ENCODE results near the gene GPC6. TPM values are rescaled to one million over a fixed set of nuclear protein-coding genes. Genes with fewer than 3 reads are reported as not detected.

Gene GPC6
- total RNA-seq, 1 donor from 2014 or later = 5.5 TPM

GRCh38 chr13:94181461-94182107 lies 955.0 kb downstream of the GPC6 start:
- TF ChIP-seq CTCF (IDR thresholded peaks at IDR 0.05; ENCODE audit: insufficient read depth, low read length, severe bottlenecking) = no peak
- no peaks in the 10 kb centered on the region for H3K27me3 ChIP-seq (ENCODE audit: control insufficient read depth, insufficient read depth, low read length)
- no peak for FAIRE-seq
- DNase-seq (ENCODE audit: low read depth) = no peak
- H3K36me3 ChIP-seq (ENCODE audit: control insufficient read depth, insufficient read depth, low read length) = no peaks in the 10 kb centered on the region
- no peak overlapping the region for H3K4me3 ChIP-seq (ENCODE audit: low read depth, low read length)

- H3K36me3 ChIP-seq (ENCODE audit: control insufficient read depth, insufficient read depth, low read length) = no peaks in the 10 kb centered on the region
- no peak for TF ChIP-seq CTCF (IDR thresholded peaks at IDR 0.05; ENCODE audit: insufficient read depth, low read length, severe bottlenecking)
- H3K27me3 ChIP-seq (ENCODE audit: control insufficient read depth, insufficient read depth, low read length) = no peaks in the 10 kb centered on the region
- FAIRE-seq (no peak), DNase-seq (ENCODE audit: low read depth) (no peak)
- H3K4me3 ChIP-seq (ENCODE audit: low read depth, low read length) = no peak overlapping the region
Observed at GRCh38 chr13:94182185-94182761, 955.7 kb downstream of the GPC6 start.

- no peak for TF ChIP-seq CTCF (IDR thresholded peaks at IDR 0.05; ENCODE audit: insufficient read depth, low read length, severe bottlenecking)
- Histone ChIP-seq H3K27me3 (ENCODE audit: control insufficient read depth, insufficient read depth, low read length) (no peaks in the 10 kb centered on the region), H3K4me3 (ENCODE audit: low read depth, low read length) (no peak overlapping the region), H3K36me3 (ENCODE audit: control insufficient read depth, insufficient read depth, low read length) (no peaks in the 10 kb centered on the region)
- no peak for DNase-seq (ENCODE audit: low read depth)
- no peak for FAIRE-seq
Observed at GRCh38 chr13:94186470-94186869, 959.9 kb downstream of the GPC6 start.

- no peaks in the 10 kb centered on the region for H3K27me3 ChIP-seq (ENCODE audit: control insufficient read depth, insufficient read depth, low read length)
- FAIRE-seq (no peak), DNase-seq (ENCODE audit: low read depth) (no peak)
- no peaks in the 10 kb centered on the region for H3K36me3 ChIP-seq (ENCODE audit: control insufficient read depth, insufficient read depth, low read length)
- no peak for TF ChIP-seq CTCF (IDR thresholded peaks at IDR 0.05; ENCODE audit: insufficient read depth, low read length, severe bottlenecking)
- no peak overlapping the region for H3K4me3 ChIP-seq (ENCODE audit: low read depth, low read length)
Observed at GRCh38 chr13:94188201-94188854, 961.7 kb downstream of the GPC6 start.

GRCh38 chr13:94192431-94192975 lies 965.9 kb downstream of the GPC6 start:
- Histone ChIP-seq H3K27me3 (ENCODE audit: control insufficient read depth, insufficient read depth, low read length) (no peaks in the 10 kb centered on the region), H3K36me3 (ENCODE audit: control insufficient read depth, insufficient read depth, low read length) (no peaks in the 10 kb centered on the region), H3K4me3 (ENCODE audit: low read depth, low read length) (no peak overlapping the region)
- DNase-seq (ENCODE audit: low read depth) (peak; percentile 3), FAIRE-seq (no peak)
- peak; percentile 31 for TF ChIP-seq CTCF (IDR thresholded peaks at IDR 0.05; ENCODE audit: insufficient read depth, low read length, severe bottlenecking)
